GM12892 (cell line): ENCODE results near the gene SPATA20.

Experiments used
- POLR2A ChIP-seq: IDR thresholded peaks from 2 replicates; pipeline ENCODE4 v1.6.1; 2011; ENCODE audit warnings: low read depth, low read length, control low read depth
- POLR2AphosphoS5 ChIP-seq: IDR thresholded peaks from 2 replicates; pipeline ENCODE4 v1.6.1; 2011; ENCODE audit warnings: low read depth, low read length, control low read depth

- TF ChIP-seq POLR2AphosphoS5 (no peak), POLR2A (0 out of 2 replicates have a peak, but pooled peaks have one; percentile 24)
Observed at GRCh38 chr17:50507871-50508572, 39.0 kb upstream of the SPATA20 start, which contains the start of gene MYCBPAP.
